ENCODE data around the gene LHX6.
A peak's percentile ranks its signal among the peaks of the same experiment; 100 is the strongest.

Gene LHX6

DNA sequence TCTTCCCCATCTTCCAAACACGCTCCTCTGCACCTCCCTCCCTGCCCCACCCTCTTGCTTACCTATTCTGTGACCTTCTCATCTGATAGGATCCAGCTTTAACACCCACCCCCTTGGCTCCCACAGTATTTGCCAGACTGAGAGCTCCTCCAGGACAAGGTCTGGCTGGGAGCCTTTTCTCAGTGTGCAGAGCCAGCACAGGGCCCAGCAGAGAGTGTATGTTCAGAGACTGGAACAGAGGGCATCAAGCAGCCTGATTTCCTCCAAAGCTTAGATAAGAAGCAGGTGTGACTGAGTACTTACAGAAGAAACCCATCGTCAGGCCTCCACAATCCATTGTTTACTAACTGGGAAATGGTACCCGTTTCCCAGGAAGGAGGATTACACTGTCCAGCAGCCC lies 26.6 kb downstream of the LHX6 start:
- in situ Hi-C loops (cut with HindIII; ENCODE audit: low pct_ligation_motif_present, low pct_unique_long_range_greater_than_20kb, low sequenced_read_pairs) = no loop called here
- DNase-seq = no peak

DNA sequence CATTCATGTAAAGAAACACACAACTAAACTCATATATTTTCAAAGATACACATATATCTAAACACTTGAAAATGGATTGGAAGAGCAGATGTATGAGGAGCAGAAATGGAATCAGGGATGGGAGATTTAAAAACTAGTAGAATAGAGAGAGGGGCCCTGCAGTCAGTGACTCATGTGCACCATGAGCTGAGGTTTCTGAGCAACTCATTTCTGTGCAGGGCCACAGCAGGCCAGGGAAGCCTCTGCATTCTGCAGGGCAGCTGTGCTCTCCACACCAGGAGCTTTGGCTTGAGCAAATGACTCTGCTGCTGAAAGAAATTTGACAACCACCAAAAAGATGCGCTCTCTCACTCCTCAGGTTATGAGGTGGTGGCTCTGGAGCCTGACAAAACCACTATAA lies 27.1 kb downstream of the LHX6 start:
- DNase-seq = no peak
- in situ Hi-C loops (cut with HindIII; ENCODE audit: low pct_ligation_motif_present, low pct_unique_long_range_greater_than_20kb, low sequenced_read_pairs) = no loop called here

DNA sequence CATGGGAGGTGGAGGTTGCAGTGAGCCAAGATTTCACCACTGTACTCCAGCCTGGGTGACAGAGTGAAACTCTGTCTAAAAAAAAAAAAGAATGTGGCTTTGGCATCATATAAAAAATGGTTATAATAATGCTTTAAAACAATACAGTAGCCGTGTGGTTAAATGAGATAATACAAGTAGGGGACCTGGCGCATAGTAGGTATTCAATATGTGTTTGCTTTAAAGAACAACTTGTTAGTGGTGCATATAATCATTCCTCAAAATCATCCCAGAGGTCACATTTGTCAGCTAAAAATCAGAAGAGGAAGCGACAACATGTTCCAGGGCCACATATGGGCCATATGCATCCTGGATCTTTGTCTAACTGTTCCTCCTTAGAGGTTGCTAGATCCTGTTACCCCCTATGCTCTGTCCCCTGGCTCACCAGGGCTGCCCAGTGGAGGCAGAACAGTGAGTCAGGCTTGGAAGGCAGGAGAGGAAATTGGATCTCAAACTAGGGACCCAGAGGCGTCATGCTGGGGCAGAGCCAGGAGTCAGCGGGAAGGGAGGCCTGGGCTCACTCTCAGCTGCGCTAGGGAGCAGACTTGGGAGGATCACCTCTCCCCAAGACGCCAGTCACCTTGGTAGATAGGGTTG lies 27.7 kb downstream of the LHX6 start:
- in situ Hi-C loops (cut with HindIII; ENCODE audit: low pct_ligation_motif_present, low pct_unique_long_range_greater_than_20kb, low sequenced_read_pairs) = no loop called here
- DNase-seq = no peak

DNA sequence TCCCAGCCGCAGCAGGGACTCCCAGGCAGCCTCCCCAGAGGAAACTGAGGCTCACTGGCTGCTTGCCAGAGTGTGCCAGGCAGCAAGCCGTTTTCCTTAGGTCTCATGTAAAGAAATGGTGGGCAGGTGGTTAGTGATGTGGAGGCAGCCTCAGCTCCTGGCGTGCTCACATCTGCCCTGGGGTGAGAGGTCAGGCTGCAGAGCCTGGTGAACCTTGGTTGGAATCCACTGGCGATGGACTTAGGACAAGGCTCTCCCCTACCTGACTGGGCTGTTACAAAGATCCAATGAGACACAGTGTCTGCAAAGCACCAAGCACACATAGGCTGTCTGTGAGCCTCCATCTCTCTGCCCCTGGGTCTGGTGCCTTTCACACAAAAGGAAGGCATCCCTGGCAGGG lies 30.9 kb downstream of the LHX6 start:
- DNase-seq = no peak
- in situ Hi-C loops (cut with HindIII; ENCODE audit: low pct_ligation_motif_present, low pct_unique_long_range_greater_than_20kb, low sequenced_read_pairs) = no loop called here

DNA sequence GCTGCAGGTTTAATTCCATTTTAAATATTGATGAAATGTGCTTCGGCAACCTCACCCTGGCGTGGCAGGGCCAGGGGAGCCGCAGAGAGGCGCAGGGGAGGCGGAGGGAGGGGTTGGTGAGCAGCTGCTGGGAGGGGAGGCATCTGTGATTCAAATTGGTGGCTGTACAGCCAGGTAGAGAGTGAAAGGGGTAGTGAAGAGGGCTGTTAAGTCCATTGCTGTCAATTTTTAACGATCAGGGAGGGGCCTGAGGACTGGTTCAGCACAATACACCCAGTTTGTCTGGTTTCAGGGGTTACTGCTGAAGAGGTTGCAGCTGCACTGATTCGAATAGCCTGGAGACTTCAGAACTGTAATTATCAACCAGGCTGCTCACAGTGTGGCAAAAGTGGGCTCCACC lies 31.3 kb downstream of the LHX6 start:
- peak; percentile 7 for DNase-seq
- in situ Hi-C loops (cut with HindIII; ENCODE audit: low pct_ligation_motif_present, low pct_unique_long_range_greater_than_20kb, low sequenced_read_pairs) = no loop called here

DNA sequence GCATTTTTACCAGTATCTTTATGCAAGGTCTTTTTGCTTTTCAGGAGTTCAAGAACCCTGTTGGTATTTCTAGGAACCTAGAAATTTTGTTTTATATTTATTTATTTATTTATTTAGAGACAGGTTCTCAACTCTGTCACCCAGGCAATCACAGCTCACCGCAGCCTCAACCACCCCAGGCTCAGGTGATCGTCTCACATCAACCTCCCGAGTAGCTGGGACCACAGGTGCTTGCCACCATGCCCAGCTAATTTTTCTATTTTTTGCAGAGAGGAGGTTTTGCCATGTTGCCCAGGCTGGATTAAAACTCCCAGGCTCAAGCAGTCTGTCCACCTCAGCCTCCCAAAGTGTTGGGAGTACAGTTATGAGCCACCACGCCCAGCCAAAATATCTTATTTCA lies 32.9 kb downstream of the LHX6 start:
- in situ Hi-C loops (cut with HindIII; ENCODE audit: low pct_ligation_motif_present, low pct_unique_long_range_greater_than_20kb, low sequenced_read_pairs) = no loop called here

DNA sequence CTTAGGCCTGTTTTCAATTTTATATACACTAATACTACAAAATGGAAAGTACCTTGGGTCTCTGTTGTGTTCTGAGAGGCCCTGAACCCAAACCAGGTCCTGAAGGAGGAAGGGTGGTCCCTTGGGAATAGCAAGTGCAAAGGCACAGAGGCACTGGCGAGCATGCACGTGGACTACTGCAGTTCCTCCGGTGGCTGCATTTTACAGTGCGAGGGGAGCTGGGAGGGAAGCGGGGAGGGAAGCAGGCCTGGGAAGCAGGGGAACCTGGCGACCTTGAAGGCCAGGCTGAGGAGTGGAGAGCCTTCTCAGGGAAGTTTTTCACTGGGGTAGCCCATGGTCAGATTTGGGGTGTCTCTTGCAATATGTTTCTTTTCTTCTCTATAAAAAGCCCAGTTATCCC lies 35.1 kb downstream of the LHX6 start:
- in situ Hi-C loops (cut with HindIII; ENCODE audit: low pct_ligation_motif_present, low pct_unique_long_range_greater_than_20kb, low sequenced_read_pairs) = no loop called here
- no peak for DNase-seq

More for the DNA sequence above, 32.9 kb downstream of the LHX6 start:
- no peak for DNase-seq

DNA sequence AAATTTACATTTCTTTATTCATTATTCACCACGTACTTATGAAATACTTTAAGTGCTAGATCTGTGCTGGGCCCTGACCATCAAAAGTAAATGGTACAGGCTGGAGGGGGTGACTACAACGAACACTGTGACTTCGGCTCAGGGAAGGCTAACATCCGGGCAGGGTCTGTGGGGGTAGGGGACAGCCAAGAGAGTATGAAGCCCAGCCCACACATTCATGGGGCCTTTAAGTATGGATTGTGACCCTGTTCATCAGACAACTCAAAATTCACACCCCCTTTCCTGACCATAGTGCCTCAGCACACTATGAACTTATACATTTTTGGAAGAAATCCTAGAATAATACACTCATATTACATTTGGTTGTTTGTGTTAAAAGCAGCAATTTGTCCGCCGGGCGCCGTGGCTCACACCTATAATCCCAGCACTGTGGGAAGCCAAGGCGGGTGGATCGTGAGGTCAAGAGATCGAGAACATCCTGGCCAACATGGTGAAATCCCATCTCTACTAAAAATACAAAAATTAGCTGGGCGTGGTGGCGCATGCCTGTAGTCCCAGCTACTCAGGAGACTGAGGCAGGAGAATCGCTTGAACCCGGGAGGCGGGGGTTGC lies 35.7 kb downstream of the LHX6 start:
- DNase-seq = no peak
- in situ Hi-C loops (cut with HindIII; ENCODE audit: low pct_ligation_motif_present, low pct_unique_long_range_greater_than_20kb, low sequenced_read_pairs) = no loop called here

DNA sequence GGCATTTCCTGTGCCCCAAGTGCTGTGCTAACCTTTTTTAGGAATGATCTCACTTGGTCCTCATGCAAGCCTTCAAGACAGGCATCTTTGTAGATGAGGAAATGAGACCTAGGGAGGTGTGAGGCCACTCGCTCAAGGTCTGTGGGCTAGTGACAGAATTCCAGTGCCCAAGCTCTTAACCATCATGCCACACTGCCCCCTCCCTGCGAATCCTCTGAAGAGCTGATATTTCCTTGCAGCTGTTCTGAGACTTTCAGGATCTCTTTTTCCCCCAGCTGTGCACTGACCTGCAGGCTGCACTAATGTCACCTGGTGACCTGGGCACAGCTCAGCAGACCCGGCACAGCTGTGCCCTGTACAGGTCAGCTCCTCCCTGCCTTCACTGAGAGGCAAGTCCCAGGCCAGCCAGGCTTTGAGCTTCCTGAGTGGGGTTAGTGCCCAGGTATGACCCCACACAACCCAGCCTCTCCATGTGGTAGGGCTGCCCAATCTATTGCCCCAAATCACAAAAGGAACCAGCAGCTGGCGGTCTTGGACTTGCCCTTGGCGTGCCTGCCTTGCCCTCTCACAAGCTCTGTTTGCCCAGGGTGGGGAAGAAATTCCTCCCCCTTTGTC lies 36.4 kb downstream of the LHX6 start:
- in situ Hi-C loops (cut with HindIII; ENCODE audit: low pct_ligation_motif_present, low pct_unique_long_range_greater_than_20kb, low sequenced_read_pairs) = no loop called here
- no peak for DNase-seq

DNA sequence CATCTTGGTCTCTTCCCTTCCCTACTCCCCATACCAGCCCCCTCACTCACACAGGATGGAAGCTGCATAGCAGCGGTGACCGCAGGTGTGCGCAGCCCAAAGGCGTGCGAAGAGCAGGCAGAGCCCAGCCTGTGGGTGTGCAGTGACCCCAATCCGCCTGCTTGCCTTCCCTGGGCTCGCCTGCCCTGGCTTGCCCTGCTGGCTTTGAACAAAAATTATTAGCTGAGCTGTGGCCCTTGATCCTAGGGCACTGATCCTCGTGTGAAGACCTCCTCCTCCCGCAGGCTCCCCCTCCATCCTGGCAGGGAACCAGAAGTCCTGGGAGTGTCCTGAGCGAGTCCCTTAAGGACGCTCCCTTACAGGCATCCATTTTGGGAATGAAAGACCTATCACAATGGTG lies 37.2 kb downstream of the LHX6 start:
- in situ Hi-C loops (cut with HindIII; ENCODE audit: low pct_ligation_motif_present, low pct_unique_long_range_greater_than_20kb, low sequenced_read_pairs) = no loop called here
- no peak for DNase-seq

DNA sequence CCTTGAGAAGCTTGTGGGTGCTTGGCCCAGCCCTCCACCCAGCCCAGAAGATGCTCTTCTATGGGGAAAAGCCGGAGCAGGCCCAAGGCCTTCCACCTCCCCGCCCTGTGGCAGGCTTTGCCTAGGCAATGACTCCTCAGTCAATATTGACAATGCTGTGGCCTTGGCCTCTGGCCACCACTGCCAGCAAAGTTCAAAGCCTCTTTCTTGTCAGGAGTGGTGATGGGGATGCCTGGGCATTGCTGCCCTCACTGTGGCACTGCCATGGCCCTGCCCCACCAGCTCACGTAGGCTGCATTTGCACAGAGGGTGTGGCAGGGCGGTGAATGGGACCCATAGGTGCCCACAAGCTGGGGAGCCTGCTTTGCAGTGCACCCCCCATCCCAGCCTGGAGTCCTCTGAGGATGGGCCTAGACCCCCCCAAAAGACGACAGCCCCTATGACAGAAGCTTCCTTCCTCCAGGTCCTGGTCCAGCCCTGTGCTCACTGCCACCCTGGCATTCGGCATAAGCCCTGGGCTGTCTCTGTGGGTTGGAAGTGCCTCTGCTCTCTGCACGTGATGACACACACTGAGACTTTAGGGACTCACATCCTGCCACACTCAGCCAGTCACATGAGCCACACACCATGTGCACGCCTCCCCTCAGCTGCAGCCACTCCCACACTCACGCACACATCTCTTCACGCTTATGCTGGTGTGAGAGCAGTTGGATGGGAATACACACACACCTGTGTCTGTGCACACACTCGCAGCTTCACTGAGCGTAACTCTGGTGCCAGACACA lies 38.0 kb downstream of the LHX6 start:
- in situ Hi-C loops (cut with HindIII; ENCODE audit: low pct_ligation_motif_present, low pct_unique_long_range_greater_than_20kb, low sequenced_read_pairs) = no loop called here
- DNase-seq = no peak

DNA sequence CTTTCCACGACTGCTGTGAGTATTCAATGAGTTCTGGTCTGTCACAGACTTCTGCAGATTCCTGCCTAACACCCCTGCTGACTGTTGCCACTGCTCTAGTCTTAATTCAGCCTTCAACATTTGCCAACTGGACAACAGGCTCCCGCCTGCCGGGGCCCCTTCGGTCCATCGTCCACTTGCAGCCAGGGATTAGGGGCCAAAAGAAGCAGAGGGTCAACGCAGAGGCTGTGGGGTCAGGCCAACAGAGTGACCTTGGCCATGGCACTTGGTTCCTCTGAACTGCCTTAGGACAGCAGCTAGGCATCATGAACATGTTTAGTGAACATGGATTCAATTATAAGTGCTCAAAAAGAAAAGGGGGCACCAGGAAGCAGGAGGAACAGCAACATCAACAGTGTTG lies 40.4 kb downstream of the LHX6 start:
- no peak for DNase-seq
- in situ Hi-C loops (cut with HindIII; ENCODE audit: low pct_ligation_motif_present, low pct_unique_long_range_greater_than_20kb, low sequenced_read_pairs) = no loop called here

DNA sequence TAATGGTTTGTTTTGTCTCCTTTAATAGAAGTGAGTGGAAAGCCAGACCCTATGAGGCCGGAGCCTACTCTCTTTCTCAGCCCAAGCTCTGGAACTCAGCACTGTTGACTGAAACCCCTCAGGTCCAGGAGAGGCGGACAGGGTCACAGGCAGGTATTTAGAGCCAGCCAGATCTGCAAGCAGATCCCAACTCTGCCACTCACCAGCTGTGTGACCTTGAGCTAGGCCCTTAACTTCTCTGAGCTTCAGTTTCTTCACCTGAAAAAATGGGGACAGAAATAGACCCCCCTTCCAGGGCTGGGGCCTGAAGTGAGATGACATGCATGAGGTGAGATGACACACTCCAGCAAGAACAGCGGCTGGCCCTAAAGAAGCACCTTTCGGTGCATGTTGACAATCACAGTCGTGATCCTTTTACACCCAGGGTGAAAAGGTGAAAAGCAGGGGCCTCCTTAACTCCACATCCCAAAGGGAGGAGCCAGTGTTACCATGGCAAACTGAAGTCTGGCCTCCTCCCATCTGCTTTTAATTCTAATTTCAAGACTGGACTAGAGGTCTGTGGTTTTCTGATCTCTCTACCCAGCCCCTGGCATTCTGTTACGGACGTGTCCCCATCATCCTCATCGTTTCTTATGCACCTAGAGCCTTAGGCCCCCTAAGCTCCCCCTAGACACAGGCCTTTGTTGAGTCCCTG lies 41.8 kb downstream of the LHX6 start:
- in situ Hi-C loops (cut with HindIII; ENCODE audit: low pct_ligation_motif_present, low pct_unique_long_range_greater_than_20kb, low sequenced_read_pairs) = no loop called here
- no peak for DNase-seq

DNA sequence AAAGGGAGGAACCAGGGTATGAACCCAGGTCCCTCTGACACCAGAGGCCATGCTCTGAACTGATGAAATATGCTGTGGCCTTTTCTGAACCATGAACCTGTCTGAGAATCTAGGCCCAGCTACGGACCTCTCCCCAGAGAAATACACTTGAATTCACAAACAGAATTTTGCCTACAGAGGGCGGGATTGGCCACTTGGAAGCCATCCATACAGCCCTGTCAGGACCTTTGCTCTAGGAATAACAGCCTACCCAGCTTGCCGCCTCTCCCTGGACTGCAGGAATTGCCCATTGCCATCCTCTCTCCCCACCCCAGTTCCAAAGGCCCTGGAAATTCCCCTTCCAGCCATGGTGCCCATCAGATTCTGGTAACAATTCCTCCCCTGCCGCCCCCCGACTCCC lies 42.5 kb downstream of the LHX6 start:
- in situ Hi-C loops (cut with HindIII; ENCODE audit: low pct_ligation_motif_present, low pct_unique_long_range_greater_than_20kb, low sequenced_read_pairs) = no loop called here
- DNase-seq = no peak

DNA sequence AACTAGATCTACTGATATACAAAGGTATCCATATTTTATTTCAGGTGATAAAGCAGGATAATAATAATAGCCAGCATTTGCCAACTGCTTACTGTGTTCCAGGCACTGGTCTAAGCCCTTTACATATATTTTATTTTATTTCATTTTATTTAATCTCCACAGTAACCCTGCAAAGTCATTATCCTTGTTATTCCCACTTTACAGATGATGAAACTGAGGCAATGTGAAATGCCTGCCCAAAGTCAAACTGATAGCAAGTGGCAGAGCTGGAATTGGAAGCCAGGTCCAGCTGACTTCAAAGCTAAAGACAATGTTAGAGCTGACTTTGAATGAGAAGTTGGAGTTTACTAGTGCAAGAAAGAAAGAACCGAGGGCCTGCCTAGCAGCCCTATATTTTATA lies 44.2 kb downstream of the LHX6 start:
- no peak for DNase-seq
- in situ Hi-C loops (cut with HindIII; ENCODE audit: low pct_ligation_motif_present, low pct_unique_long_range_greater_than_20kb, low sequenced_read_pairs) = no loop called here

DNA sequence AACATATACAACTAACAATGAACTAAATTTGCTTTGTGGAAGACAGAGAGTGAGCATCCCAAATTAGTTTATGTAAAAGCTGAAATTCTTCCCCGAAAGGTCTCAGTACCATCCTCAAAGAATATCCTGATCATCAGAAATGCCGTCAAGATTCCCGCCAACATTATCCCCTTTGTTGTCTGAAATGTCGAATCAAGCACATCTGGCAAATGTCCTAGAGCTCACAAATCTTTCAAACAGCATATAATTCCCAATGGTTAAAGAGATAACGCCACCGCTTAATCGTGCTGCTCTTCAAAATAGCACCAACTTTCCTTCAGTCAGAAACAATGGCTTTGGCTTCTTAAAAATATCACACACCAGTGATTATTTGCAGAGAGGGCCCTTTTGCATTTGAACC lies 45.3 kb downstream of the LHX6 start:
- in situ Hi-C loops (cut with HindIII; ENCODE audit: low pct_ligation_motif_present, low pct_unique_long_range_greater_than_20kb, low sequenced_read_pairs) = no loop called here
- no peak for DNase-seq

DNA sequence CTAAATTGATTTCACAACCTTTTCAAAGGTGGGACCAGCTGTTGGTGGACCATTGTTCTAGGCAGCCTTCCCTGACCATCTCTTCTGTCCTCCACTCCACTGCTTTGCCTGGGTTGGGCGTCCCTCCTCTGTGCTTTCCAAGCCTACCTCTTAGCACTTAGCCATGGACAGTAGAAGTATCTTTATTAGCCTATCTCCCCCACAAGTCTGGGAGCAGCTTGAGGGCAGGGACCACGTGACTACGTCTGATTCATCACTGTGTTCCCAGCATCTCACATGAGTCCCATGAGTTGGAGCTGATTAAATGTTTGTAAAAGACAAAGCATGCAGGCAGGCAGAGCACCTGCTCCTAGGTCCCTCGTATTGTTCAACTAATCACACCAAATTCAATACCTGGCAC lies 48.1 kb downstream of the LHX6 start:
- in situ Hi-C loops (cut with HindIII; ENCODE audit: low pct_ligation_motif_present, low pct_unique_long_range_greater_than_20kb, low sequenced_read_pairs) = no loop called here

DNA sequence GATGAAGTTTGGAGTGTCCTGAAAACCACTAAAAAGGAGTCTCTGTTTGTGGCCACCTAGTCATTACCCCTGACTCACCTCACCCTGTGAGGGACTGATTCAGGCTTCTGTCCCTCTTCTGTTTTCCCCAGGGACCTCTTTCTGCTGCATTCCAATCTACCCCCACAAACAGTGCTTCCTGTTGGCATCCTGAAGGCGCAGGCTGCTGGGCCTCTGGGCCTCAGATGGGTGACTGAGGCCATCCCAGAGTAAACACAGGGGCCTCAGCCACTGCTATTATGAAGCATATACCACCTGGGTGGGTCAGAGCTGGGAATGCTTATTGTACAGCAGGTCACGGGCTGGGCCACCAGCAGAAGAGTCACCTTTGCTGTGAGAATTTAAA lies 49.1 kb downstream of the LHX6 start:
- in situ Hi-C loops (cut with HindIII; ENCODE audit: low pct_ligation_motif_present, low pct_unique_long_range_greater_than_20kb, low sequenced_read_pairs) = no loop called here
- no peak for DNase-seq

More for the DNA sequence above, 48.1 kb downstream of the LHX6 start:
- DNase-seq = peak; percentile 22

DNA sequence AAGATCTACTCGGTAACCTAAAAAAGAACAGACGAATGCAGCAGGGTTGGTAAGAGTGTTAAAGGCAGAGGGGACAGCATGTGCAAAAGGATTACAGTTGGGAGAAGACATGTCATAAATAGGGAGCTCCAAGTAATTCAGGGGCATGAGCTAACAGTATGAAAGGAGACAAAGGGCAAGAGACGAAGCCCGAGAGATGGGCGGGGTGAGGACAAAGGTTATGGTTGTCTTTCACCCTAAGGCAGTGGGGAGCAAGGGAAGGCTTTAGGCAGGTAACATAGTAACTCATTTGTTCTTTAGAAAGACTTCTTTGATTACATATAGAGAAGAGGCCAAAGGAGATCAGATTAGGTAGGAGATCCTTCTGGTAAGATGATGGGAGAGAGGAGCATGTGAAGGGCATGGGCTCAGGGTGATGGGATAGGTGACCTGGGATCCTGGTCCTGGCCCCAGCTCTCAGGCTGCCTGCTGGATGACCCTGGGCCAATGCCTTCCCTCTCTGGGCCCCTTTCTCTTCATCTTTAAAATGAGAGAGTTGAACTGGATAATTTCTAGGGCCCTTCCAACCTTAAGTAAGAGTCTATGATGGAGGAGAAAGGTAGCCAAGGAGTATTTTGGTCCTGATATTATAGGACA lies 49.6 kb downstream of the LHX6 start:
- DNase-seq = no peak
- in situ Hi-C loops (cut with HindIII; ENCODE audit: low pct_ligation_motif_present, low pct_unique_long_range_greater_than_20kb, low sequenced_read_pairs) = no loop called here

All from ACHN (cell line).